ENCODE data around the gene WNT7B. TPM values are rescaled to one million over a fixed set of nuclear protein-coding genes. Genes with fewer than 3 reads are reported as not detected.

WNT7B gene
- total RNA-seq, 4 donors from 2014 or later: not detected

DNA sequence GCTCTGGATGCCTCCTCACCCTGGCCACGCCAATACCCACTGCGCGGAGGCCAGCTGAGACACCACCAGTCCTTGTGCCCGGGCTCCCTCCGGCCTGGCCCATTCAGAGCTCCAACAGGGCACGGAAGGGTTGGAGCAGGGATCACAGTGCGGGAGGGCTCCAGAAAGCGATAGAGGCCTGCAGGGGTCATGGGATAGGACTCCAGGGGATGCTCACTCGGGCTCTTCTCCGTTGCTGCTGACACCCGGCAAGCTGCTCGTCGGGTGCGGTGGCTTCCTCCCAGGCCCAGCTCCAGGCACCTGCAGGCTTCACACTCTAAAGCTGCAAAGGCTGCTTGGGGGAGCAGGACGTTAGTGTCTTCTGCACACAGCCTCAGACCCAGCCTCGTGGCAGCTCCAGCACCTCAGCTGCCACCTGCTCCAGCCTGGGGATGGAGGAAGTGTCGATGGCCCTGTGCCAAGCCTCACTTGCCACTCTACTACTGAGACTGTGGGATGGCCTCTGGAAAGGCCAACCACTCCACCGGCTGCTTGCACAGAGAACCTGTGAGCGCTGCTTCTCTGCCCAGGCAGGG is 10.6 kb downstream of the WNT7B start:
- Histone ChIP-seq H3K4me3 (no peak overlapping the region), H3K36me3 (no peaks in the 10 kb centered on the region), H3K27me3 (peaks cover 64% of the 10 kb centered on the region), H3K27ac (no peak overlapping the region), H3K9me3 (no peaks in the 10 kb centered on the region), H3K4me1 (peaks cover 0 to 9% (median 9%) of the 10 kb centered on the region in 4 donors)
- no peak for DNase-seq
- intact Hi-C loops (cut with DNase I; ENCODE audit: low total_unique reads): no loop called here
- 69% methylated on average over 15 of the region's 19 CpGs; no CpG with 5 or more reads in 1 of the 2 donors for WGBS, 2 donors (ENCODE audit: low coverage in 1 of 2)
- TF ChIP-seq POLR2AphosphoS5 (IDR thresholded peaks at IDR 0.05) (no peak), EP300 (IDR thresholded peaks at IDR 0.05; ENCODE audit: low read depth) (no peak), POLR2A (IDR thresholded peaks at IDR 0.05) (no peak)
- TF ChIP-seq, protein P1, sequence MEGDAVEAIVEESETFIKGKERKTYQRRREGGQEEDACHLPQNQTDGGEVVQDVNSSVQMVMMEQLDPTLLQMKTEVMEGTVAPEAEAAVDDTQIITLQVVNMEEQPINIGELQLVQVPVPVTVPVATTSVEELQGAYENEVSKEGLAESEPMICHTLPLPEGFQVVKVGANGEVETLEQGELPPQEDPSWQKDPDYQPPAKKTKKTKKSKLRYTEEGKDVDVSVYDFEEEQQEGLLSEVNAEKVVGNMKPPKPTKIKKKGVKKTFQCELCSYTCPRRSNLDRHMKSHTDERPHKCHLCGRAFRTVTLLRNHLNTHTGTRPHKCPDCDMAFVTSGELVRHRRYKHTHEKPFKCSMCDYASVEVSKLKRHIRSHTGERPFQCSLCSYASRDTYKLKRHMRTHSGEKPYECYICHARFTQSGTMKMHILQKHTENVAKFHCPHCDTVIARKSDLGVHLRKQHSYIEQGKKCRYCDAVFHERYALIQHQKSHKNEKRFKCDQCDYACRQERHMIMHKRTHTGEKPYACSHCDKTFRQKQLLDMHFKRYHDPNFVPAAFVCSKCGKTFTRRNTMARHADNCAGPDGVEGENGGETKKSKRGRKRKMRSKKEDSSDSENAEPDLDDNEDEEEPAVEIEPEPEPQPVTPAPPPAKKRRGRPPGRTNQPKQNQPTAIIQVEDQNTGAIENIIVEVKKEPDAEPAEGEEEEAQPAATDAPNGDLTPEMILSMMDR (IDR thresholded peaks at IDR 0.05): no peak
- in situ Hi-C loops (cut with MboI; ENCODE audit: low pct_ligation_motif_present in 1 of 4, low pct_unique_long_range_greater_than_20kb in 1 of 4, low sequenced_read_pairs in 3 of 4): no loop called here

DNA sequence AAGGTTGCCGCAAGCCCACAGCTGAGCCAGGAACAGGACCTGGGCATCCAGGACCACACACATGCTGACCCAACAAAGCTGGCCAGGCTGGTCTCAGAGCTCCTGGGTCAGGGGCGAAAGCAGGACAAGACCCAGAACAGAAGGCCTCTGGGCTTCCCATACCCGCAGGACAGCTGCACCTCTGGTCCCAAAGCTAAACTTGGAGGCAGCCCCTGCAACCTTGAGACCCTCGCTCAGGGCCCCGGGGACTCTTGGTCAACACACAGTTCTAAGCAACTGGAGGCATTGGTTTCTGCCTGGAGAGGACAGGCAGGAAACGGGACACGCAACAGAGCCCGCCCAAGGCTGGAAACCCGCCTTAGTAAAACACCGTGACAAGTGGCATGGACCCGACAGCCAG is 11.4 kb downstream of the WNT7B start:
- TF ChIP-seq POLR2A (IDR thresholded peaks at IDR 0.05) (no peak), POLR2AphosphoS5 (IDR thresholded peaks at IDR 0.05) (no peak), EP300 (IDR thresholded peaks at IDR 0.05; ENCODE audit: low read depth) (no peak)
- TF ChIP-seq, protein P1 (IDR thresholded peaks at IDR 0.05): no peak
- Histone ChIP-seq H3K36me3 (no peaks in the 10 kb centered on the region), H3K4me3 (no peak overlapping the region), H3K4me1 (peaks cover 0 to under 1% (median under 1%) of the 10 kb centered on the region in 4 donors), H3K9me3 (no peaks in the 10 kb centered on the region), H3K27me3 (peaks cover 55% of the 10 kb centered on the region), H3K27ac (no peak overlapping the region)
- 89% methylated on average over 10 of the region's 11 CpGs; no CpG with 5 or more reads in 1 of the 2 donors for WGBS, 2 donors (ENCODE audit: low coverage in 1 of 2)
- intact Hi-C loops (cut with DNase I; ENCODE audit: low total_unique reads) (no loop called here), in situ Hi-C loops (cut with MboI; ENCODE audit: low pct_ligation_motif_present in 1 of 4, low pct_unique_long_range_greater_than_20kb in 1 of 4, low sequenced_read_pairs in 3 of 4) (no loop called here)
- DNase-seq: no peak

DNA sequence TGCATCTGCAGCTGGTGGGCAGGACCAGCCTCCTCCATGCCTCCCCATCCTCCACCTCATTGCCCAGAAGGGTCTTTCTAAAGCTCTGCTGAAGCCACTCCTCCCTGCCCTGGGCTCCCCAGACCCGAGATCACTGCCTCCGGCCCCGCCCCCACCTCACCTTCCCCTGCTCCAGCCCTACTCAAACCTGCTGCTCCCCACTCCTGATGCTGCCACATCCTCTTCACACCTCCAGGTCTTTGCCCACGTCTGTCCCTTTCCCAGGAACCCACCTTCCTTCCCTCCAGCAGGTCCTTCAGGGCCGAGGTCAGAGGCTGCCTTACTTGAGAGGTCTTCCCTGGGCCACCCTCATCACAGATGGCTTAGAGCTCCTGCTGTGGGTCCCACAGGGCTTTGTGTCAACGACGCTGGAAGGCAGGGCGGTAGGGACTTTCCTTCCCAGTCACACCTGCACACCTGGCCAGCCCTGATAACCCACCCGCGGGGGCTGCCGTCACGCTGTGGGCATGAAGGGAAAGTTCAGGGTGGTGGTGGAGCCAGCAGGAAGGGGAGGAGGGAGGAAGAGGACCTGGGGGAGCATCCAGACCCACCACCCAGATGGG is 11.9 kb downstream of the WNT7B start:
- H3K27me3 ChIP-seq: peaks cover 50% of the 10 kb centered on the region
- no peaks in the 10 kb centered on the region for H3K36me3 ChIP-seq
- in situ Hi-C loops (cut with MboI; ENCODE audit: low pct_ligation_motif_present in 1 of 4, low pct_unique_long_range_greater_than_20kb in 1 of 4, low sequenced_read_pairs in 3 of 4): no loop called here

DNA sequence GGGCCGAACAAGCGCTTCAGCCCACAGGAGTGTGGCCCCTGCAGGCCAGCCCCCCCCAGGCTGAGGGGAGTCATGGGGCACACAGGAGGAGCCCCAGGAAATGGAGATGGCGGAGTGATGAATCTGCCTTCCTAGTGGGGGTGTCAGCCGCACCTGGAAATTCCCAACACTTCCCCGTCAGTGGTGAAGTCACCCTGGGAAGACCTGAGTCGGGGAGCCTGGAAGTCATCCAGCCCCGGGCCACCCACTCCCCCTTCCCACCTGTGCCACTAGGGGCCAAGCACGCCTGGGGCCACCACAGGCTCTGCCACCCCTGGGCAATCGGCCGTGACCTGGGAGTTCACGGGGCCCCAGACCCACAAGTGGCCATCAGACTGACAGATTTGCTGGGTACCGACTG is 12.6 kb downstream of the WNT7B start:
- Histone ChIP-seq H3K4me3 (no peak overlapping the region), H3K9me3 (no peaks in the 10 kb centered on the region), H3K27me3 (peaks cover 43% of the 10 kb centered on the region), H3K36me3 (no peaks in the 10 kb centered on the region), H3K4me1 (no peaks in the 10 kb centered on the region), H3K27ac (no peak overlapping the region)
- DNase-seq: no peak
- 91% methylated on average over 8 of the region's 12 CpGs; no CpG with 5 or more reads in 1 of the 2 donors for WGBS, 2 donors (ENCODE audit: low coverage in 1 of 2)
- in situ Hi-C loops (cut with MboI; ENCODE audit: low pct_ligation_motif_present in 1 of 4, low pct_unique_long_range_greater_than_20kb in 1 of 4, low sequenced_read_pairs in 3 of 4) (no loop called here), intact Hi-C loops (cut with DNase I; ENCODE audit: low total_unique reads) (no loop called here)
- TF ChIP-seq, protein P1 (IDR thresholded peaks at IDR 0.05): no peak
- TF ChIP-seq EP300 (IDR thresholded peaks at IDR 0.05; ENCODE audit: low read depth) (no peak), POLR2A (IDR thresholded peaks at IDR 0.05) (no peak), POLR2AphosphoS5 (IDR thresholded peaks at IDR 0.05) (no peak)

More for the DNA sequence above, 11.9 kb downstream of the WNT7B start:
- no peak overlapping the region for H3K4me3 ChIP-seq
- WGBS, 2 donors (ENCODE audit: low coverage in 1 of 2): 41% methylated on average over 12 of the region's 12 CpGs; no CpG with 5 or more reads in 1 of the 2 donors
- TF ChIP-seq, protein P1 (IDR thresholded peaks at IDR 0.05): no peak
- TF ChIP-seq POLR2A (IDR thresholded peaks at IDR 0.05) (no peak), EP300 (IDR thresholded peaks at IDR 0.05; ENCODE audit: low read depth) (no peak), POLR2AphosphoS5 (IDR thresholded peaks at IDR 0.05) (no peak)
- H3K27ac ChIP-seq: no peak overlapping the region
- no peak for DNase-seq
- H3K4me1 ChIP-seq: no peaks in the 10 kb centered on the region
- H3K9me3 ChIP-seq: no peaks in the 10 kb centered on the region
- intact Hi-C loops (cut with DNase I; ENCODE audit: low total_unique reads): no loop called here

All from transverse colon (tissue), 4 donors.